Ecto neural progenitor cell (in vitro differentiated cells): Measurements from ENCODE around the gene UNC93B1.

Experiments used
- DNase-seq: peaks from one replicate; pipeline ENCODE4 v3.0.0-alpha.2; 2018; ENCODE audit warnings: low spot score

Gene UNC93B1

GRCh38 chr11:68022531-68022930 lies 18.6 kb upstream of the UNC93B1 start:
- no peak for DNase-seq

- DNase-seq = peak; percentile 68
Measured at GRCh38 chr11:68021167-68021787, 17.4 kb upstream of the UNC93B1 start.

GRCh38 chr11:68020575-68020974 lies 16.7 kb upstream of the UNC93B1 start:
- DNase-seq = peak; percentile 61

DNA sequence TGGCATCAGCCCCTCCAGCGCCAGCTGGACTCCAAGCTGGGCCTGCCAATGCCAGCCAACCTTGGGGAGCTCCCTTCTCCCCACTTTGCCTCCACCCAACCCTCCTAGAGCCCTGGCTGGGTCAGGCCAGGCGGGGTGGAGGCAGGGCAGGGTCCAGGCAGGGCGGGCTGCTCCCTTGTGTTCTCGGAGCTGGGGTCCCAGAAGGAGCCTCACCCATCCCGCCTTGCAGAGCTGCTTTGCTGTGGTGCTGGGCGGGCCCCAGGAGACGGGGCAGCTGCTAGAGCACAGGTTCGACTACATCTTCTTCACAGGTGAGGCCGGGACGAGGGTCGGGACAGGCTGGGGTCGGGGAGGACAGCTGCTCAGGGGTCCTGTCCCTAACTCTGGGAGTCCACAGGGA lies 15.6 kb upstream of the UNC93B1 start:
- DNase-seq = no peak

DNA sequence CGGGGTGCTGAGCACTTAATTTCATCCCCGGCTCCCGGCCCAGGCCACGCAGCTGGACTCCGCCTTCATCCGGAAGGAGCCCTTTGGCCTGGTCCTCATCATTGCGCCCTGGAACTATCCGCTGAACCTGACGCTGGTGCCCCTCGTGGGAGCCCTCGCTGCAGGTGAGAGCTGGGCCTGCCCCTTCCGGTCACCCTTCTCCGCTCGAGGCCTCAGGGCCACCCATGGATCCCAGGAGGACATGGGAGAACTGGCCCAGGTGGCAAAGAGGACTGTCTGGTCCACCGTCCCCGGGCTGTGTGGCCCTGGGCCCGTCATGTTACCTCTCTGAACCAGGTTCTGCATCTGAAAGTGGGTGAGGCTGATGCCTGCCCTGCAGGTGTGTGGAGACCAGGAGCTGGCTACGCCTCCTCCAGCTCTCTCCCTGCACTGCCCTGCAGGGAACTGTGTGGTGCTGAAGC lies 14.9 kb upstream of the UNC93B1 start:
- DNase-seq = no peak

GRCh38 chr11:68017980-68018729 lies 14.3 kb upstream of the UNC93B1 start:
- DNase-seq = no peak

GRCh38 chr11:68016904-68017817 lies 13.3 kb upstream of the UNC93B1 start:
- DNase-seq = no peak

GRCh38 chr11:68016161-68016903 lies 12.4 kb upstream of the UNC93B1 start:
- no peak for DNase-seq

DNA sequence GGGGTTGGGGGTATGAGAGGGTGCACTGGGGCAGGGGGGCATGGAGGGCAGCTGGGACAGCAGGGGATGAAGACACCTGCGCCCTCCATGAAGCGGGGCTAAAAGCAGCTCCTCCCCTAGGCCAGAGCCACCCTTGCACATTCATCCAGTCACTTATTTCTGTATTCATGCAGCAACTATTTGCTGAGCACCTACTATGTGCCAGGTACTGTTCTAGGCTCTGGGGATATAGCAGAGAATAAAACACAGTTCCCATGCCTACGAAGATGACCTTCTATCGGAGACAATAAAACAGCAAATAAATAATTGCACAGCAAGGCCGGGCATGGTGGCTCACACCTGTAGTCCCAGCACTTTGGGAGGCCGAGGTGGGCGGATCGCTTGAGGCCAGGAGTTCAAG lies 11.6 kb upstream of the UNC93B1 start:
- no peak for DNase-seq

- no peak for DNase-seq
Measured at GRCh38 chr11:68014947-68015447, 11.1 kb upstream of the UNC93B1 start.

- DNase-seq = no peak
Measured at GRCh38 chr11:68014157-68014946, 10.5 kb upstream of the UNC93B1 start.

- no peak for DNase-seq
Measured at GRCh38 chr11:68013611-68014156, 9.8 kb upstream of the UNC93B1 start.

DNA sequence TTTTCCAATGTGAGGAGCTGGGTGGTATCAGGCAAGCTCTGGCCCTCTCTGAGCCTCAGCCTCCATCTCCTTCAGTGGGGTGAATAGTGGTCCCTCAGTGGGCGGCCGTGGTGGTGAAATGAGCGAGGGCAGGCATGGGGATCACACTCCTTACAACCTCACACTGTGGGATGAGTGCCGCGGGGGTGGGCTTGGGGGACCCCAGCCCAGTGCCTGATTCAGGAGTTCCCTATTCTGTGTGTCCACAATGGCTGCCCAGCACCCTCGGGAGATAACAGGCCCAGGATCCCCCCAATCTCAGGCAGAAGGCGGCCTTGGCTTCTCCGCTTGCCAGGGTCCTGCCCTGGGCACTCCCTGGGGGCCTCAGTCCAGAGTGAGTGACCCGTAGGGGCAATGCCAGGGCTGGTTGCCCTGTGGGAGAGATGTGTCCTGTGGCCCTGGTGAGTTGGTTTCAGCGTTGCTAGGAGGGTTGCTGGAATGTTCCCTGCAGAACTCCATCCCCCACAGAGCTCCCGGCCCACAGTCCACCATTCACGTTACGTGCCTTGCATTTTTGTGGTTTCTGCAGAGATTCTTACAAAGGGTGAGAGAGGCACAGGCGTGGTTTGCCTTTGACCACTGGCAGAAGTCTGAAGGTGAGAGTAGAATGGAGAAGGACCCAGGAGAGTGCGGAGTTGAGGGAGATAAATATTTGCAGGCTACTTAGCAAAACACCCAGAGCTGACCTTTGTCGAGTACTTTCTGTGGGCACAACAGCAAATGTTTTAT lies 9.1 kb upstream of the UNC93B1 start:
- no peak for DNase-seq

GRCh38 chr11:68012044-68012842 lies 8.3 kb upstream of the UNC93B1 start:
- no peak for DNase-seq

GRCh38 chr11:68011051-68011943 lies 7.4 kb upstream of the UNC93B1 start:
- DNase-seq = no peak

GRCh38 chr11:68010090-68011041 lies 6.5 kb upstream of the UNC93B1 start, which contains the start of gene ALDH3B1:
TSS of gene ALDH3B1 (plus strand) at chr11:68010327. CDS start at chr11:68015298, 4,971 bp downstream.
- peak; percentile 74 for DNase-seq
